ENCODE data around the gene FAM227B.
"Not testable (repeated sequence)": the region's sequence is repeated elsewhere in the genome, so short reads cannot be mapped to it uniquely, and the experiment has no call there.

DNA sequence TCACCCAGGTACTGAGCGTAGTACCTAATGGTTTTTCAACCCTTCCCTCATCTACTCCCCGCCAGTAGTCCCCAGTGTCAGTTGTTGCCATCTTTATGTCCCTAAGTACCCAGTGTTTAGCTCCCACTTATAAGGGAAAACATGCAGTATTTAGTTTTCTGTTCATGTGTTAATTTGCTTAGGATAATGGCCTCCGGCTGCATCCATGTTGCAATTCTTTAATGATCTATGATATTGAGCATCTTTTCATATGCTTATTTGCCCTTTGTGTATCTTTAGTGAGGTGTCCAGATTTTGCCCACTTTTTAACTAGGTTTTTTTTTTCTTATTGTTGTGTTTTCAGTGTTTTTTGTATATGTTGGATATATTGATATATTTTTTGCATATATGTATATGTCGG is 142.6 kb downstream of the FAM227B start:
- TF ChIP-seq, protein P1, sequence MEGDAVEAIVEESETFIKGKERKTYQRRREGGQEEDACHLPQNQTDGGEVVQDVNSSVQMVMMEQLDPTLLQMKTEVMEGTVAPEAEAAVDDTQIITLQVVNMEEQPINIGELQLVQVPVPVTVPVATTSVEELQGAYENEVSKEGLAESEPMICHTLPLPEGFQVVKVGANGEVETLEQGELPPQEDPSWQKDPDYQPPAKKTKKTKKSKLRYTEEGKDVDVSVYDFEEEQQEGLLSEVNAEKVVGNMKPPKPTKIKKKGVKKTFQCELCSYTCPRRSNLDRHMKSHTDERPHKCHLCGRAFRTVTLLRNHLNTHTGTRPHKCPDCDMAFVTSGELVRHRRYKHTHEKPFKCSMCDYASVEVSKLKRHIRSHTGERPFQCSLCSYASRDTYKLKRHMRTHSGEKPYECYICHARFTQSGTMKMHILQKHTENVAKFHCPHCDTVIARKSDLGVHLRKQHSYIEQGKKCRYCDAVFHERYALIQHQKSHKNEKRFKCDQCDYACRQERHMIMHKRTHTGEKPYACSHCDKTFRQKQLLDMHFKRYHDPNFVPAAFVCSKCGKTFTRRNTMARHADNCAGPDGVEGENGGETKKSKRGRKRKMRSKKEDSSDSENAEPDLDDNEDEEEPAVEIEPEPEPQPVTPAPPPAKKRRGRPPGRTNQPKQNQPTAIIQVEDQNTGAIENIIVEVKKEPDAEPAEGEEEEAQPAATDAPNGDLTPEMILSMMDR (IDR thresholded peaks at IDR 0.05 in 8 of 11, conservative IDR thresholded peaks at IDR 0.05 in 3 of 11): not testable (repeated sequence)
- not testable (repeated sequence) for TF ChIP-seq POLR2AphosphoS5, POLR2A (IDR thresholded peaks at IDR 0.05)

All from spleen (tissue), 7 donors.